BE2C (cell line): ENCODE results near the gene EBF4.

Experiments used
- DNase-seq: peaks from one replicate; pipeline ENCODE4 v3.0.0-alpha.2; 2020
- H3K27me3 ChIP-seq: fragments of 250-450 bp; sonication (Bioruptor Pico); 2 replicates; pipeline ENCODE4 v1.5.1; 2020; ENCODE audit warnings: mild to moderate bottlenecking
- H3K36me3 ChIP-seq: fragments of 250-450 bp; sonication (Bioruptor Pico); 2 replicates; pipeline ENCODE4 v1.5.1; 2020; ENCODE audit warnings: mild to moderate bottlenecking
- H3K4me1 ChIP-seq: fragments of 250-450 bp; sonication (Bioruptor Pico); 2 replicates; pipeline ENCODE4 v1.5.1; 2020
- H3K4me3 ChIP-seq: 2 replicates; pipeline ENCODE4 v1.5.1; 2011; ENCODE audit warnings: low read depth, low read length
- H3K9me3 ChIP-seq: fragments of 250-450 bp; sonication (Bioruptor Pico); 2 replicates; pipeline ENCODE4 v1.5.1; 2020
- TF ChIP-seq, protein P1 (sequence below): IDR thresholded peaks from 2 replicates; pipeline ENCODE4 v1.5.1; 2012; ENCODE audit warnings: mild to moderate bottlenecking, low read depth, low read length

The EBF4 gene

GRCh38 chr20:2798814-2799213 lies 106.2 kb downstream of the EBF4 start:
- TF ChIP-seq, protein P1, sequence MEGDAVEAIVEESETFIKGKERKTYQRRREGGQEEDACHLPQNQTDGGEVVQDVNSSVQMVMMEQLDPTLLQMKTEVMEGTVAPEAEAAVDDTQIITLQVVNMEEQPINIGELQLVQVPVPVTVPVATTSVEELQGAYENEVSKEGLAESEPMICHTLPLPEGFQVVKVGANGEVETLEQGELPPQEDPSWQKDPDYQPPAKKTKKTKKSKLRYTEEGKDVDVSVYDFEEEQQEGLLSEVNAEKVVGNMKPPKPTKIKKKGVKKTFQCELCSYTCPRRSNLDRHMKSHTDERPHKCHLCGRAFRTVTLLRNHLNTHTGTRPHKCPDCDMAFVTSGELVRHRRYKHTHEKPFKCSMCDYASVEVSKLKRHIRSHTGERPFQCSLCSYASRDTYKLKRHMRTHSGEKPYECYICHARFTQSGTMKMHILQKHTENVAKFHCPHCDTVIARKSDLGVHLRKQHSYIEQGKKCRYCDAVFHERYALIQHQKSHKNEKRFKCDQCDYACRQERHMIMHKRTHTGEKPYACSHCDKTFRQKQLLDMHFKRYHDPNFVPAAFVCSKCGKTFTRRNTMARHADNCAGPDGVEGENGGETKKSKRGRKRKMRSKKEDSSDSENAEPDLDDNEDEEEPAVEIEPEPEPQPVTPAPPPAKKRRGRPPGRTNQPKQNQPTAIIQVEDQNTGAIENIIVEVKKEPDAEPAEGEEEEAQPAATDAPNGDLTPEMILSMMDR = no peak
- peaks cover 37% of the 10 kb centered on the region for H3K27me3 ChIP-seq

DNA sequence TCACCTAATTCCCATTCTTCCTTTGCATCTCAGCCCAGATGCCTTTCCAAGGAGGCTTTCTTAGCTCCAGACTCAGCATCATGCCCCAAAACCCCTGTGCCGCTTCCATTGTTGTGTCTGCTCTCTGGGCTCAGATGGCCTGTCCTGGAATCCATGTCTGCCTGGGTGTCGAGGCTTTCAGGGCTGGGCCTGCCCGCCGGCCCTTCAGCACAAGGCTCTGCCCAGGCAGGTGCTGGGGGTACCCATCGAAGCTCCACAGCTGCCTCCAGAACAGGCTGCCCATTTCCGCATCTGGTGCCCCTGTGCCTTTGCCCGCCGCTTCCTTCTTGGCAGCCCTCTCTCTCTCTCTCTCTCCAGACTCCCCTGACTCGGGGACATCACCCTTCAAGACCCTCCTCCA lies 106.7 kb downstream of the EBF4 start:
- no peaks in the 10 kb centered on the region for H3K9me3 ChIP-seq
- DNase-seq = no peak
- H3K27me3 ChIP-seq = peaks cover 39% of the 10 kb centered on the region
- TF ChIP-seq, protein P1 = no peak
- H3K4me1 ChIP-seq = no peaks in the 10 kb centered on the region
- H3K4me3 ChIP-seq = no peak overlapping the region
- no peaks in the 10 kb centered on the region for H3K36me3 ChIP-seq

More at GRCh38 chr20:2798814-2799213, 106.2 kb downstream of the EBF4 start:
- no peaks in the 10 kb centered on the region for H3K4me1 ChIP-seq
- no peaks in the 10 kb centered on the region for H3K36me3 ChIP-seq
- no peak overlapping the region for H3K4me3 ChIP-seq
- DNase-seq = no peak
- H3K9me3 ChIP-seq = no peaks in the 10 kb centered on the region

- TF ChIP-seq, protein P1 = no peak
- Histone ChIP-seq H3K9me3 (no peaks in the 10 kb centered on the region), H3K4me3 (peak overlapping the region; percentile 16), H3K36me3 (no peaks in the 10 kb centered on the region), H3K27me3 (peaks cover 41% of the 10 kb centered on the region), H3K4me1 (no peaks in the 10 kb centered on the region)
- DNase-seq = no peak
These were observed 107.3 kb downstream of the EBF4 start for GRCh38 chr20:2799688-2800520.

DNA sequence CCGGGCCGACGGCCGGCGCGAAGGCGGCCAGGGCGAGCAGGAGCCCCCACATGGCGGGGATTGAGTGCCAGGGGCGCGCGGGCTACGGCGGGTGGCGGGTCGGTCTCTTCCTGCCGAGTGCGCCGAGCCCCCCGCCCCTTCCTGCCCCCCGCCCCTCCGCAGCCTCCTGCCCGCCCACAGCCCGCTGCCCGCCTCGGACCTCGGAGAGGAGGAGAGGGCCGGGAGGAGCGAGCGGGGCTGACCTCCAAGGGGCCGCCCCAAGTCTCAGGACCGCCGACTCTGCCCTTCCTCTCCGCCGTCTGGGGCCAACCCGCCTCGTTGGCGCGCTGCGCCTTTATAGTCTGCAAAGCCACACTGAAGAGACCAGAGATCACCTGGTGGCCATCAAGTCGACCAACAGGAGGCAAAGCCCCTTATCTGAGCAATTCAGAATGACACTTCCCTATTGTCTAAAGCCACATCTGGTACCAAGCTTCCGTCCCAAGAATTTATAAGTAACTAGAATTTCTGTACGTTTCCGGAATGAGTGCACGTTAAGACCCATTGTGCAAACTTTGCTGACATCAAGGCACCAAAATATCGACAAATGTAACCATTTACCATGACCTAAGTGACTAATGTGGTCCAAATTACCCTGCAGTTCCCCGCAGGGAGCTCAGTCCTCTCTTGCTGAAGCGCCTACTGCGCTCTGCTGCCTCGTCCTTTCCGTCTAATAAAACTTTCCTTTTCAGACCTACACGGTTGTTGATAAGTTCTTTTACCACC lies 108.1 kb downstream of the EBF4 start, which contains the start of gene CPXM1:
CPXM1 (minus strand) TSS at position 107 of the 765 bp plus-strand sequence; CDS start at position 52, 55 bp downstream.
- H3K4me3 ChIP-seq = peak within 1 kb of the TSS; percentile 16
- no peak for DNase-seq
- TF ChIP-seq, protein P1 = no peak
- H3K36me3 ChIP-seq = no peaks in the 10 kb centered on the region
- H3K4me1 ChIP-seq = no peaks in the 10 kb centered on the region
- H3K9me3 ChIP-seq = no peaks in the 10 kb centered on the region
- H3K27me3 ChIP-seq = peaks cover 41% of the 10 kb centered on the region

- no peak for DNase-seq
- H3K4me1 ChIP-seq = no peaks in the 10 kb centered on the region
- peaks cover 47% of the 10 kb centered on the region for H3K27me3 ChIP-seq
- no peaks in the 10 kb centered on the region for H3K36me3 ChIP-seq
- no peak overlapping the region for H3K4me3 ChIP-seq
- no peaks in the 10 kb centered on the region for H3K9me3 ChIP-seq
- TF ChIP-seq, protein P1 = no peak
These were observed 108.7 kb downstream of the EBF4 start for GRCh38 chr20:2801286-2801728.
